Left ventricle myocardium inferior (tissue), 1 donor: ENCODE data around the gene FYB1. TPM values are rescaled to one million over a fixed set of nuclear protein-coding genes. Genes with fewer than 3 reads are reported as not detected.

ENCODE experiments used
- DNase-seq: peaks from one replicate; pipeline ENCODE4 v3.0.0-alpha.2; 2020
- H3K27ac ChIP-seq: fragments of 200-600 bp; replicated peaks from 2 replicates; pipeline ENCODE4 v1.8.0; 2021
- H3K27me3 ChIP-seq: fragments of 200-600 bp; 2 replicates; pipeline ENCODE4 v1.8.0; 2021; ENCODE audit warnings: low read depth
- H3K36me3 ChIP-seq: fragments of 200-600 bp; 2 replicates; pipeline ENCODE4 v1.8.0; 2021
- H3K4me1 ChIP-seq: fragments of 200-600 bp; 2 replicates; pipeline ENCODE4 v1.8.0; 2021
- H3K4me3 ChIP-seq: fragments of 200-600 bp; 2 replicates; pipeline ENCODE4 v1.8.0; 2021; ENCODE audit warnings: mild to moderate bottlenecking, moderate library complexity
- H3K9me3 ChIP-seq: fragments of 200-600 bp; replicated peaks from 2 replicates; pipeline ENCODE4 v1.8.0; 2021
- CTCF ChIP-seq: fragments of 200-600 bp; IDR thresholded peaks from 2 replicates; pipeline ENCODE4 v1.8.0; 2021; ENCODE audit warnings: antibody characterized with exemption, mild to moderate bottlenecking, borderline replicate concordance
- intact Hi-C: fragments of 100-400 bp; cut with micrococcal nuclease; formaldehyde crosslinking; loops from one replicate; pipeline ENCODE4 v1.11.0; 2022
- total RNA-seq: library from RNA; stranded (reverse); fragmentation: NEBNext Ultra II Directional; extraction: Animal tissue kit (Norgen Biotek cat#: 25700); gene quantifications from one replicate; pipeline ENCODE4 v1.2.1, GENCODE V29; 2021
- donor health status: DM: no; HTN: yes; CAD: no; lungs with severe emphysema.

FYB1 gene
- total RNA-seq, 1 donor from 2014 or later: 4.9 TPM

GRCh38 chr5:39192450-39193160, 26.8 kb downstream of the FYB1 start:
- Histone ChIP-seq H3K4me1 (no peaks in the 10 kb centered on the region), H3K27me3 (peaks cover 35% of the 10 kb centered on the region), H3K4me3 (no peak overlapping the region), H3K36me3 (no peaks in the 10 kb centered on the region), H3K9me3 (no peaks in the 10 kb centered on the region), H3K27ac (no peak overlapping the region)
- no peak for TF ChIP-seq CTCF
- DNase-seq: no peak
- intact Hi-C loops: no loop called here

GRCh38 chr5:39191216-39191615, 28.1 kb downstream of the FYB1 start:
- intact Hi-C loops: no loop called here
- no peak for TF ChIP-seq CTCF
- Histone ChIP-seq H3K9me3 (no peaks in the 10 kb centered on the region), H3K4me1 (no peaks in the 10 kb centered on the region), H3K36me3 (no peaks in the 10 kb centered on the region), H3K27ac (no peak overlapping the region), H3K4me3 (no peak overlapping the region), H3K27me3 (peaks cover 23% of the 10 kb centered on the region)
- no peak for DNase-seq

- H3K4me3 ChIP-seq: no peak overlapping the region
- no peaks in the 10 kb centered on the region for H3K36me3 ChIP-seq
- no peak for DNase-seq
- H3K27me3 ChIP-seq: peaks cover 29% of the 10 kb centered on the region
- intact Hi-C loops: no loop called here
- TF ChIP-seq CTCF: no peak
- H3K4me1 ChIP-seq: no peaks in the 10 kb centered on the region
- H3K27ac ChIP-seq: no peak overlapping the region
- H3K9me3 ChIP-seq: no peaks in the 10 kb centered on the region
These were observed 28.9 kb downstream of the FYB1 start for GRCh38 chr5:39190311-39191102.

- no peak overlapping the region for H3K4me3 ChIP-seq
- DNase-seq: no peak
- peaks cover 30% of the 10 kb centered on the region for H3K27me3 ChIP-seq
- no peaks in the 10 kb centered on the region for H3K9me3 ChIP-seq
- no peaks in the 10 kb centered on the region for H3K4me1 ChIP-seq
- H3K36me3 ChIP-seq: no peaks in the 10 kb centered on the region
- intact Hi-C loops: no loop called here
- no peak for TF ChIP-seq CTCF
- H3K27ac ChIP-seq: no peak overlapping the region
These were observed 29.9 kb downstream of the FYB1 start for GRCh38 chr5:39189292-39189955.

- no peak for TF ChIP-seq CTCF
- Histone ChIP-seq H3K4me1 (no peaks in the 10 kb centered on the region), H3K9me3 (no peaks in the 10 kb centered on the region), H3K27ac (no peak overlapping the region), H3K27me3 (peaks cover 23% of the 10 kb centered on the region), H3K4me3 (no peak overlapping the region), H3K36me3 (no peaks in the 10 kb centered on the region)
- intact Hi-C loops: no loop called here
- DNase-seq: no peak
These were observed 31.3 kb downstream of the FYB1 start for GRCh38 chr5:39187831-39188731.
